ENCODE results near the gene HELZ. TPM values are rescaled to one million over a fixed set of nuclear protein-coding genes. Genes with fewer than 3 reads are reported as not detected.
"Not testable (repeated sequence)": the region's sequence is repeated elsewhere in the genome, so short reads cannot be mapped to it uniquely, and the experiment has no call there.

The HELZ gene
- total and polyA plus RNA-seq, 5 donors: 5.6 to 43.9 (median 37.2) TPM

DNA sequence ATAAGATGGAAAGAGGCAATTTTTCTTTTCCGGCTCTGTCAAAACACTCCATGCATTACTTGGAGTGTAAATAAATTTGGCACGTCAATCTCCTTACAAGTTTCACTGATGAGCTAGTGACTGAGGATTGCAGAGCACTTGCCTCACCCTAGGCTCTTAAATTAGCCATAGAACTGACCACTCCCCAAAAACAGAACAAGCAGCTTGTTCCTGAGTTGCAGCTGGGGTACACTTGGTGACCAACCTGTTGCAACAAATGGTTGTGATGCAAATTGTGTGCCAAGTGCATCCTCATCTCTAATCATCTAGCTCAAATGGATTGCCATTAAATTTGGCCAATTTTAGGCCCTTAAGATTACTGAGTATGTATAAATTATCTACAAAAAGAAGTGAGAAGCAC, 133.7 kb downstream of the HELZ start:
- ATAC-seq: no peak
- no peaks in the 10 kb centered on the region for H3K27me3 ChIP-seq (ENCODE audit: control insufficient read depth, insufficient read depth)
- 74% methylated on average over 2 of the region's 2 CpGs for WGBS
- no peak for DNase-seq
- no peaks in the 10 kb centered on the region for H3K9me3 ChIP-seq (ENCODE audit: control insufficient read depth, low read length)
- intact Hi-C loops (cut with DNase I): no loop called here
- no peak overlapping the region for H3K4me3 ChIP-seq (ENCODE audit: low read length)
- no peak overlapping the region for H3K27ac ChIP-seq (ENCODE audit: low read length)
- peaks cover 3% of the 10 kb centered on the region for H3K4me1 ChIP-seq (ENCODE audit: control insufficient read depth, insufficient read depth, low read length)

DNA sequence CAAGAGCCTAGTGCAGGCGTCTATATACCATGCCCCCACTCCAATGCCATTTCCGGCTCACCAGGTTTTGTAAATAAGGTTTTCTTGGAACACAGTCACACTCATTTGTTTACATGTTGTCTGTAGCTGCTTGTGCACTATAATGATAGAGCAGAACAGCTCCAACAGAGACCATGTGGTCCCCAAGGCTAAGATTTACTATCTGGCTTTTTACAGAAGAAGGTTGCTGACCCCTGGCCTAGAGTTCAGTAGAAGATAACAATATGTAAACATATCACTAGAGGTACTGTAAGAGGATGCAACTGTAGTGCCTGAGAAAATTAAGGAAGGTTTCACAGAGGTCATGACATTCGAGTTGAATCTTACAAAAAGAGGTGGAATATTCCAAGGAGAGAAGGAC, 134.4 kb downstream of the HELZ start:
- H3K4me1 ChIP-seq (ENCODE audit: control insufficient read depth, insufficient read depth, low read length): peaks cover 3% of the 10 kb centered on the region
- H3K27me3 ChIP-seq (ENCODE audit: control insufficient read depth, insufficient read depth): no peaks in the 10 kb centered on the region
- no peaks in the 10 kb centered on the region for H3K9me3 ChIP-seq (ENCODE audit: control insufficient read depth, low read length)
- no peak overlapping the region for H3K4me3 ChIP-seq (ENCODE audit: low read length)
- ATAC-seq (no peak), DNase-seq (no peak)
- intact Hi-C loops (cut with DNase I): no loop called here
- no peak overlapping the region for H3K27ac ChIP-seq (ENCODE audit: low read length)
- 85% methylated on average over 3 of the region's 3 CpGs for WGBS

DNA sequence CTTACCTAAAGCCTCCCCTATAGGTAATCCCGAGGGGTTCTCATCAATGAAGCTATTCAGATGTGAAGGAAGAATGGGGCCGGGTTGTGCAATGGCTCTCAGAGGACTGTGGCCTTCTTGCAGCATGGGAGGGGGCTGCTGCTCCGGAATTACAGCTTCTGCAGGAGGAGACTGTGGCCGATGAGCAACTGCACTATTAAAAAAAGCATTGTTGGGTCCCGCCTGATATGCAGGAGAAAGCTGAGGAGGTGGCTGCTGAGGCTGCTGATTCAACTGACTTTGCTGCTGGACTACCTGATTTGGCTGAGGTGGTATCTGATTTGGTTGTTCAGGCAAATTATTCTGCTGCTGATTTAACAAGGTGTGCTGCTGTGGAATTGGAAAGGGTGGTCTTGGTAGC, 135.9 kb downstream of the HELZ start:
- 74% methylated on average over 5 of the region's 5 CpGs for WGBS
- intact Hi-C loops (cut with DNase I): no loop called here
- ATAC-seq (no peak), DNase-seq (no peak)
- H3K4me3 ChIP-seq (ENCODE audit: low read length): no peak overlapping the region
- H3K9me3 ChIP-seq (ENCODE audit: control insufficient read depth, low read length): no peaks in the 10 kb centered on the region
- peaks cover 3% of the 10 kb centered on the region for H3K4me1 ChIP-seq (ENCODE audit: control insufficient read depth, insufficient read depth, low read length)
- H3K27me3 ChIP-seq (ENCODE audit: control insufficient read depth, insufficient read depth): no peaks in the 10 kb centered on the region
- H3K27ac ChIP-seq (ENCODE audit: low read length): no peak overlapping the region

DNA sequence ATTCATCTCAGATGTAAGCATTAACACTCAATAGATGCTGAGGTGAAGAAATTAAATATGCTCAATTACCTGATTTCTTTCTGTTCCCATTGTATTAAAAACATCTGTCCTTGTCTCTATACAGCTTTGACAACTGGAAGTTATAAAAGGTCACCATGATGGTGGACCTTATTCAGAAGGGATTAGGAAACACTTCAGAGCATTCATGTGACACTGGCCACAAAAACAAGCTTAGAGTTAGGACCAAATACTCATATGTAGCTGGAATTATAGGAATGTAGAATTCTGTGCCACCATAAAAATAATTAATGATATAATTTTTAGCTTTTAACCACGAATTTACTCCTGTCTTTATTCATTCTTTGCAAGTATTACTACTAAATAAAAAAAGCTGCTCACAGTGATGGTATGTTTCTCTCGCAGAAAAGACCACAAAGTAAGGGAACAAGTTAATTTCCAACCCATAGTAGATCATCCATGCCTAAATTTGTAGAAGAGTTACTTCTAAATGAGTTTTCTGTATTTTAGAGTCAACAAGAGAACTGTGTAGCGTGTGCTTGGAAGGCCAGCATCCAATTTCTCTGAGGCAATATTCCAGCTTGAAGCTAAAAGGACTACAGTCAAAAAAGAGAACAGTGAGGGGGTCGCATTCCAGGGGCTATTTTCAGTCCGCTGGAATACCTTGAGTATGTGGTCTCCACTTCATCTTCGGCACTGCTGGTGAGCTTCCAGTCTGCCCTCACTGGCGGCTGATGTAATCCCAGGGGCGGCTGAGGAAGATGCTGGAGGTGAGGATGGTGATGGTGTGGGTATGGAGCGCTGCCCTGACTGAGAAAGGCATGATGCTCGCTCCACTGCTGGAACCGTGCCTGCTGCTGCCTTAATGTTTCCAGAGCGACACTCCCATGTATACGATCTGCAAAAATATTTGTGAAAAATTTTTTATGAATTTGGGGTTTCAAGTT, 136.9 kb downstream of the HELZ start:
- WGBS: 85% methylated on average over 13 of the region's 13 CpGs

DNA sequence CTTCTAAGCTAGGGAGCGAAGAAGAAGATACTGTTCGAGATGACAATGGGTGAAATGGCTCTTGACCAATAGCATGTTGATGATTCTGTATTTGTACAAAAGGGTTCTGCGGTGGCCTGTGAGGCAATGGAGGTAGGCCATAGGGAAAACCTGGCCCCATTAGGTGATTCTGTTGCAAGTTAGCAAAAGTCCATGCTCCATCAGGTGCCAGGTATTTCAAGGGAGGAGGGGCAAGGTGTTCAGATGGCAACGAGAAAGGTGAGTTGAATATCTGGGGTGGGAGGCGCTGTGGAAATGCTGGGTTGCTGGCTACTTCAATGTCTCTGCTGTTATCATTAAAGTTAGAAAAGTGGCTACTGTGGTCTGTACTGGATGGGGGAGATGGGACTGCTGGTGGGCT, 137.8 kb downstream of the HELZ start:
- WGBS: 97% methylated on average over 5 of the region's 5 CpGs
- no peaks in the 10 kb centered on the region for H3K27me3 ChIP-seq (ENCODE audit: control insufficient read depth, insufficient read depth)
- no peak overlapping the region for H3K4me3 ChIP-seq (ENCODE audit: low read length)
- H3K4me1 ChIP-seq (ENCODE audit: control insufficient read depth, insufficient read depth, low read length): peaks cover under 1% of the 10 kb centered on the region
- intact Hi-C loops (cut with DNase I): no loop called here
- H3K9me3 ChIP-seq (ENCODE audit: control insufficient read depth, low read length): no peaks in the 10 kb centered on the region
- H3K27ac ChIP-seq (ENCODE audit: low read length): no peak overlapping the region
- DNase-seq (no peak), ATAC-seq (no peak)

More for the DNA sequence above, 136.9 kb downstream of the HELZ start:
- H3K4me1 ChIP-seq (ENCODE audit: control insufficient read depth, insufficient read depth, low read length): peaks cover 3% of the 10 kb centered on the region
- intact Hi-C loops (cut with DNase I): no loop called here
- DNase-seq (no peak), ATAC-seq (no peak)
- H3K27ac ChIP-seq (ENCODE audit: low read length): no peak overlapping the region
- H3K4me3 ChIP-seq (ENCODE audit: low read length): no peak overlapping the region
- no peaks in the 10 kb centered on the region for H3K27me3 ChIP-seq (ENCODE audit: control insufficient read depth, insufficient read depth)
- H3K9me3 ChIP-seq (ENCODE audit: control insufficient read depth, low read length): no peaks in the 10 kb centered on the region

DNA sequence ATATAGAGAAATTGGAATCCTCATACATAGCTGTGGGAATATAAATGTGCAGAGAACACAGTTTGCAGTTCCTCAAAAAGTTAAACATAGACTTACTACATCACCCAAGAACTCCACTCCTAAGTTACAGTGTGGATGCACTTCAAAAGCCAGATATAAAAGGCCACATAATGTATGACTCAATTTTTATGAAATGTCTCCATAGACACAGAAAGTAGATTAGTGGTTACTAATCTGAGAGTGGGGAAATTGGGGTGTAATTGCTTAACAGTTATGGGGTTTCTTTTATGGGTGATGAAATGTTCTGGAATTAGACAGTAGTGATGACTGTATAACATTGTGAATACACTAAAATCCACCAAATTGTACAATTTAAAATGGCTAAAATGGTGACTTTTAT, 139.8 kb downstream of the HELZ start:
- H3K4me1 ChIP-seq (ENCODE audit: control insufficient read depth, insufficient read depth, low read length): no peaks in the 10 kb centered on the region
- DNase-seq (no peak), ATAC-seq (peak in 1 of 2 donors; percentile 47)
- no peaks in the 10 kb centered on the region for H3K9me3 ChIP-seq (ENCODE audit: control insufficient read depth, low read length)
- intact Hi-C loops (cut with DNase I): no loop called here
- H3K27ac ChIP-seq (ENCODE audit: low read length): no peak overlapping the region
- H3K27me3 ChIP-seq (ENCODE audit: control insufficient read depth, insufficient read depth): no peaks in the 10 kb centered on the region
- no peak overlapping the region for H3K4me3 ChIP-seq (ENCODE audit: low read length)

DNA sequence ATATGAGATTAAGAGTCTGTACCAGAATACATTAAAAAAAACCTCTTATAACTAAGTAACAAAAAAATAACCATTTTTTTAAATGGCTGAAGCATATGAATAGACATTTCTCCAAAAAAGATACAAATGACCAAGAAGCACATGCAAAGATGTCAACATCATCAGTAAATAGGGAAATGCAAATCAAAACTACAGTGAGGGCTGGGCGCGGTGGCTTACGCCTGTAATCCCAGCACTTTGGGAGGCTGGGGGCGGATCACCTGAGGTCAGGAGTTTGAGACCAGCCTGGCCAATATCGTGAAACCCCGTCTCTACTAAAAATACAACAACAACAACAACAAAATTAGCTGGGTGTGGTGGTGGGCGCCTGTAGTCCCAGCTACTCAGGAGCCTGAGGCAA, 140.4 kb downstream of the HELZ start:
- H3K27me3 ChIP-seq (ENCODE audit: control insufficient read depth, insufficient read depth); H3K9me3 ChIP-seq (ENCODE audit: control insufficient read depth, low read length); ATAC-seq; H3K4me3 ChIP-seq (ENCODE audit: low read length); H3K4me1 ChIP-seq (ENCODE audit: control insufficient read depth, insufficient read depth, low read length); H3K27ac ChIP-seq (ENCODE audit: low read length); intact Hi-C loops (cut with DNase I); DNase-seq: not testable (repeated sequence)
- WGBS: 98% methylated on average over 7 of the region's 7 CpGs

DNA sequence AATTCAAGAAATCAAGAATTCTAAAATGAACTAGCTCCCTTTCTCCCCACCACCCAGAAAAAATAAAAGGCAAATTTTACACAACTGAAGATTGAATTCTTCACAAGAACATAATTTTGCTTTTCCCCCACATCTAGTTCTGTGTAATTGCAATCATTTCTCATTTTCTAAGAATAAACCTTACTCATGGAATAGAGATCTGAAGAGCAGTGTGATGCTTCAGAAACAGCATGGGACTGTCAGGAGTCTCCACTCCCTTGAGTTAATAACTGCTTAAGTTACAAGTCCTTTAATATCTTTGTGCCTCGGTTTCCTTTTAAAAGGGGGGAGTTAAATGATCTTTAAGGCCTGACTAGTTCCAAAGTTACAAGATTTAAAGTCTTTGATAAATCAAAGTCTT, 147.0 kb downstream of the HELZ start:
- 95% methylated on average over 1 of the region's 1 CpG for WGBS
- intact Hi-C loops (cut with DNase I): no loop called here
- no peak overlapping the region for H3K27ac ChIP-seq (ENCODE audit: low read length)
- DNase-seq (no peak), ATAC-seq (no peak)
- H3K9me3 ChIP-seq (ENCODE audit: control insufficient read depth, low read length): no peaks in the 10 kb centered on the region
- no peaks in the 10 kb centered on the region for H3K4me1 ChIP-seq (ENCODE audit: control insufficient read depth, insufficient read depth, low read length)
- no peaks in the 10 kb centered on the region for H3K27me3 ChIP-seq (ENCODE audit: control insufficient read depth, insufficient read depth)
- no peak overlapping the region for H3K4me3 ChIP-seq (ENCODE audit: low read length)

DNA sequence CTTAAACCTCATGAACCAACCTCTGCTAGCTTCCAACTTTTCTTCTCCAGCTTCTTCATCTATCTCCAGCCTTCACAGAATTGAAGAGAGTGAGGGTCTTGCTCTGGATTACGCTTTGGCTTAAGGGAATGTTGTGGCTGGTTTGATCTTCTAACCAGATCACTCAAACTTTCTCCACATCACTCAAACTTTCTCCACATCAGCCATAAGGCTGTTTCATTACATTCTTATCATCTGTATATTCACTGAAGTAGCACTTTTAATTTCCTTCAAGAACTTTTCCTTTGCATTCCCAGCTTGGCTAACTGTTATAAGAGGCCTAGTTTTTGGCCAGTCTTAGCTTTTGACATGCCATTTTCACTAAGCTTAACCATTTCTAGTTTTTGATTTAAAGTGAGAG, 148.4 kb downstream of the HELZ start:
- no peaks in the 10 kb centered on the region for H3K9me3 ChIP-seq (ENCODE audit: control insufficient read depth, low read length)
- intact Hi-C loops (cut with DNase I): no loop called here
- no peaks in the 10 kb centered on the region for H3K27me3 ChIP-seq (ENCODE audit: control insufficient read depth, insufficient read depth)
- ATAC-seq (no peak), DNase-seq (no peak)
- 100% methylated on average over 1 of the region's 1 CpG for WGBS
- no peak overlapping the region for H3K27ac ChIP-seq (ENCODE audit: low read length)
- no peaks in the 10 kb centered on the region for H3K4me1 ChIP-seq (ENCODE audit: control insufficient read depth, insufficient read depth, low read length)
- H3K4me3 ChIP-seq (ENCODE audit: low read length): no peak overlapping the region

DNA sequence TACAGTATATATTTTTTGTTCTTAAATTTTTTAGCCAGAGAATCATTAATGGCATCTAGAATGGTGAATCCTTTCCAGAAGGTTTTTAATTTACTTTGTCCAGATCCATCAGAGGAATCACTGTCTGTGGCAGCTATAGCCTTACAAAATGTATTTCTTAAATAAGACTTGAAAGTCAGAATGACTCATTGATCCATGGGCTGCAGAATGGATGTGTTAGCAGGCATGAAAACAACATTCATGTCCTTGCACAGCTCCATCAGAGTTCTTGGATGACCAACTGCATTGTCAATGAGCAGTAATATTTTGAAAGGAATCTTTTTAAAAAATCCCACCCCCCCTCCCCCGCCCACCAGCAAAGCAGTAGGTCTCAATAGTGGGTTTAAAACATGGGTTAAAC, 149.2 kb downstream of the HELZ start:
- no peaks in the 10 kb centered on the region for H3K4me1 ChIP-seq (ENCODE audit: control insufficient read depth, insufficient read depth, low read length)
- no peak overlapping the region for H3K4me3 ChIP-seq (ENCODE audit: low read length)
- DNase-seq (no peak), ATAC-seq (no peak)
- 98% methylated on average over 1 of the region's 1 CpG for WGBS
- no peaks in the 10 kb centered on the region for H3K27me3 ChIP-seq (ENCODE audit: control insufficient read depth, insufficient read depth)
- H3K9me3 ChIP-seq (ENCODE audit: control insufficient read depth, low read length): no peaks in the 10 kb centered on the region
- intact Hi-C loops (cut with DNase I): no loop called here
- H3K27ac ChIP-seq (ENCODE audit: low read length): no peak overlapping the region

DNA sequence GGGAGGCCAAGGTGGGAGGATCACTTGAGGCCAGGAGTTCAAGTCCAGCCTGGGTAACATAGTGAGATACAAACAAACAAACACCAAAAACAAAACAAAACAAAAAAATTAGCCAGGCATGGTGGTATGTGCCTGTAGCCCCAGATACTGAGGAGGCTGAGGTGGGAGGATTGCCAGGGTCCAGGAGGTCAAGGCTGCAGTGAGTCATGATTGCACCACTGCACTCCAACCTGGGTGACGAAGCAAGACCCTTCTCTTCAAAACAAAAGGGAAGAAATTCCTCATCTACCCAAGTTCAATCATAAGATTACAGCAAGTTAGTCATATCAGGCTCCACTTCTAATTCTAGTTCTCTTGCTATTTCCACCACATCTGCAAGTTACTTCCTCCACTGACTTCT, 149.7 kb downstream of the HELZ start:
- DNase-seq; ATAC-seq; intact Hi-C loops (cut with DNase I); H3K9me3 ChIP-seq (ENCODE audit: control insufficient read depth, low read length); H3K27me3 ChIP-seq (ENCODE audit: control insufficient read depth, insufficient read depth); H3K4me3 ChIP-seq (ENCODE audit: low read length); H3K4me1 ChIP-seq (ENCODE audit: control insufficient read depth, insufficient read depth, low read length); H3K27ac ChIP-seq (ENCODE audit: low read length): not testable (repeated sequence)
- WGBS: 100% methylated on average over 1 of the region's 1 CpG
